Measurements from ENCODE around the gene TPRN.

Gene TPRN

DNA sequence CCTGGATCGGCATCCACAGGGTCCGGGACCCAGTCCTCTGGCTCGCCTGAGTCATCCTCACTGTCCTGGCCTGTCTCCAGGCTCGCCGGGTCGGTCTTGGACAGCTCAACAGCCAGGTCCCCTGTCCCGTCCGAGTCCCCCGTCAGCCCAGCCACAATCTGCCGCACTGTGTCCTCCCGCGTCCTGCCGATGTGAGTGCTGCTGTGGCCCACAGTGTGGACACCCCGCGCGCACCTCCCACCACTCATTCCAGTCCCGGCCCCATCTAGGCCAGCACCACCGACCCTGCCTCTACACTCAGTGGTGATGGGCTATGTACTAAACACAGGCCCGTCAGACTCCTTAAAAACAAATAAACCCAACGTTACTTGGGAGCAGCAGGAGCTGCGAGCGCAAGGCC lies 18.9 kb downstream of the TPRN start:
- Histone ChIP-seq H3K4me1 (no peaks in the 10 kb centered on the region), H3K27me3 (no peaks in the 10 kb centered on the region), H3K4me3 (ENCODE audit: low read depth, low read length) (no peak overlapping the region), H3K9me3 (no peaks in the 10 kb centered on the region), H3K36me3 (peaks cover 29% of the 10 kb centered on the region)
- DNase-seq = no peak
- TF ChIP-seq, protein P1, sequence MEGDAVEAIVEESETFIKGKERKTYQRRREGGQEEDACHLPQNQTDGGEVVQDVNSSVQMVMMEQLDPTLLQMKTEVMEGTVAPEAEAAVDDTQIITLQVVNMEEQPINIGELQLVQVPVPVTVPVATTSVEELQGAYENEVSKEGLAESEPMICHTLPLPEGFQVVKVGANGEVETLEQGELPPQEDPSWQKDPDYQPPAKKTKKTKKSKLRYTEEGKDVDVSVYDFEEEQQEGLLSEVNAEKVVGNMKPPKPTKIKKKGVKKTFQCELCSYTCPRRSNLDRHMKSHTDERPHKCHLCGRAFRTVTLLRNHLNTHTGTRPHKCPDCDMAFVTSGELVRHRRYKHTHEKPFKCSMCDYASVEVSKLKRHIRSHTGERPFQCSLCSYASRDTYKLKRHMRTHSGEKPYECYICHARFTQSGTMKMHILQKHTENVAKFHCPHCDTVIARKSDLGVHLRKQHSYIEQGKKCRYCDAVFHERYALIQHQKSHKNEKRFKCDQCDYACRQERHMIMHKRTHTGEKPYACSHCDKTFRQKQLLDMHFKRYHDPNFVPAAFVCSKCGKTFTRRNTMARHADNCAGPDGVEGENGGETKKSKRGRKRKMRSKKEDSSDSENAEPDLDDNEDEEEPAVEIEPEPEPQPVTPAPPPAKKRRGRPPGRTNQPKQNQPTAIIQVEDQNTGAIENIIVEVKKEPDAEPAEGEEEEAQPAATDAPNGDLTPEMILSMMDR (IDR thresholded peaks at IDR 0.05; ENCODE audit: low read depth, low read length) = no peak

DNA sequence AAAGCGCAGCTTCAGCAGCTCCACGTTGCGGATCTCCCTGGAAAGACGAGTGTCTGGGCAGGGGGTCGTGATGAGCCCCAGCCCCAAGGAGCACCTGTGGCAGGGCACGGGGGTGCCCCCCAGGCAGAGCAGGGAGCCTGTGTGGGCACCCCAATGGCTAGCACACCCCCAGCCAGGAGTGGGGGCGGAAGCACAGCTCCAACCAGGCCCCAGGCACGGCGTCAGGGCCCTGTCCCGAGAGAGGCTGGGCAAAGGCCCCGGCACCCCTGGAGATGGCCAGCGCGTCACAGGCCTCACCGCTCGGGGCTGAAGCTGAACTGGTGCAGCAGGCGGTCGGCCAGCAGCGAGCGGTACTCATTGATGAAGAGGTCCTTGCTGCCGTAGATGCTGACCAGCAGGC lies 20.1 kb downstream of the TPRN start:
- no peaks in the 10 kb centered on the region for H3K9me3 ChIP-seq
- H3K4me1 ChIP-seq = no peaks in the 10 kb centered on the region
- TF ChIP-seq, protein P1 (IDR thresholded peaks at IDR 0.05; ENCODE audit: low read depth, low read length) = no peak
- H3K4me3 ChIP-seq (ENCODE audit: low read depth, low read length) = no peak overlapping the region
- H3K27me3 ChIP-seq = no peaks in the 10 kb centered on the region
- DNase-seq = no peak
- H3K36me3 ChIP-seq = peaks cover 29% of the 10 kb centered on the region

DNA sequence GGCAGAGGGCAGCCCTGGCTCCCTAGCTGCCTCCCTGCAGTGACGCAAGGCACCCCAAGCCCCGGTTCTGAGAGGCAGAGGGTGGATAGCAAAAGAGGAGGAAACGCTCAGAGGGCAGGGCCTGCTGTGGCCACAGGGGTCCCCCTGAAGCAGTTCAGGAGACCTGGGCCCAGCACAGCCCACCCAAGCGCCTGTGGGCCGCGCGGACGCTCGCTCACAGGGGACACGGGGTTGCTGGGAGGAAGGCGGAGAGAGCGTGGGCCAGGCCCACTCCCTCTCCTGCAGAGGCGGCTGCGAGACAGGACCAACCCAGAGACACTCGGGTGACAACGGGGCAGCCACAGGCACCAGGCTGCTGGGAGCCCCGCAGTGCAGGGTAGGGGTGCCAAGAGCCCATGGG lies 20.8 kb downstream of the TPRN start:
- DNase-seq = no peak
- no peaks in the 10 kb centered on the region for H3K9me3 ChIP-seq
- peaks cover 4% of the 10 kb centered on the region; the same call in 1 of the 2 replicates for H3K27me3 ChIP-seq
- H3K36me3 ChIP-seq = peaks cover 29% of the 10 kb centered on the region
- H3K4me3 ChIP-seq (ENCODE audit: low read depth, low read length) = no peak overlapping the region
- TF ChIP-seq, protein P1 (IDR thresholded peaks at IDR 0.05; ENCODE audit: low read depth, low read length) = no peak
- no peaks in the 10 kb centered on the region for H3K4me1 ChIP-seq

DNA sequence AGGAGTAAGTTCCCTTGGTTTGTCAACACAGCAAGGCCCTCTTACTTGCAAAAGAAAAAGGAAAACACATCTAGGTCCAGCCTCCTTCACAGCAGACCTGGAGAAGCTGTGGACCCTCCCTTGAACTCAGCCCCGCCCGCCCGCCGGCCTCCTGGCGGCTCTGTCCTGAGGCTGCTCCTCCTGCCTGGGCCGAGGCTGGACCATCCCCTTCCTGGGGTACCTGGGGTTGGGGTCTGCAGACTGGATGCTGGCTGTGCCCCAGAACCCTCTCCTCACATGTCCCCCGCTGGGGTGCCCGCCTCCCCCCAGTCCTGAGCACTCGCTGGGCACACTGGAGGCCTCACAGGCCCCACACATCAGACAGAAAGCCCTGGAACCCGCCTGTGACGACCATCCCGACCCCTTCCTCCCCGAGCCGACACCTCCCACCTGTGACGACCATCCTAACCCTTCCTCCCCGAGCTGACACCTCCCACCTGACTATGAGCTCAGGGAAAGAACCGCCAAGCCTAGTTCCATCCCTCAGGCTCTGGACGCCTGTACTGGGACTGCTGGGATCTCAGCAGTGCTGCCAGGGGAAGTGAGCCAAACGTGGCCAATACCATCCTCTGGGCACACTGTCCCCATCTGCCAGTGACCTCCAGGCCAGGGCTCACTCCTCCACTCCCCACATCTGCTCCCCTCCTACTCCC lies 21.5 kb downstream of the TPRN start:
- Histone ChIP-seq H3K9me3 (no peaks in the 10 kb centered on the region), H3K27me3 (peaks cover 6% of the 10 kb centered on the region; the same call in 1 of the 2 replicates), H3K4me1 (no peaks in the 10 kb centered on the region; the same call in 1 of the 2 replicates), H3K36me3 (peaks cover 29% of the 10 kb centered on the region), H3K4me3 (ENCODE audit: low read depth, low read length) (no peak overlapping the region)
- TF ChIP-seq, protein P1 (IDR thresholded peaks at IDR 0.05; ENCODE audit: low read depth, low read length) = no peak
- no peak for DNase-seq

DNA sequence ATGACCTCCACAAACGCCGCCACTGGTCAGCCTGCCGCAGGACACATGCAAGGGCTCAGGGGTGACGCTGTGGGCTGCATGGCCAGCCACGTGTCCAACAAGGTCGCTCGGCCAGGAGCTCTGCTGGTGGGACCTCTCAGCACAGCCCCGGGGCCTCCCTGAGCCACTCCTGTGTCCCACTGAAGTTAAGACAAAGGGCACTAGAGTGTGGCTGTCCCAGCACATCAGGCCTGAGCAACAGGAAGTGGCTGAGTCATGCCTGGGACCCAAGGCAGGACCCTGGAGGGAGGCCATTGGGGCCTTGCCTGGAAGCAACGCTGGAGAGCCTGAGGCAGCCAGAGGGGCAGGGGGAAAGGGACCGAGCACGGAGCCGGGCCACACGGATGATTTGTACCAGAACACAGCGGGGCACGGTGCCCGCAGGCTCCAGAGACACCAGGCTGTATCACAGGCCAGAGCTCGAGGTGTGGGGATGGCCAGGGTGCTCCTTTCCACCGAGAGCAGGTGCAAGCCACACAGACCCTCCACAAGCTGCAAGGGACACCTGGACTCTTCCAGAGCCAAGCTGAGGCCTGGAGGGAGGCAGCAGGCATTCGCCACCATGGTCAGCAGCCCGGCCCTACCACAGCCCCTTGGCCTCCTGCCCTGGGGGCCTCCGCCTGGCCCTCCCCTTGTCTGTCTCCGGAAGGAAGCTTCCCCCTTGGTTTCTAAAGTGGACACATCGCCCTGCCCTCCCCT lies 22.2 kb downstream of the TPRN start:
- peaks cover 7% of the 10 kb centered on the region; the same call in 1 of the 2 replicates for H3K27me3 ChIP-seq
- no peak for DNase-seq
- H3K4me1 ChIP-seq = peaks cover 3% of the 10 kb centered on the region
- no peaks in the 10 kb centered on the region for H3K9me3 ChIP-seq
- peaks cover 24% of the 10 kb centered on the region for H3K36me3 ChIP-seq
- TF ChIP-seq, protein P1 (IDR thresholded peaks at IDR 0.05; ENCODE audit: low read depth, low read length) = no peak
- H3K4me3 ChIP-seq (ENCODE audit: low read depth, low read length) = no peak overlapping the region

Measured in BE2C (cell line).